NCI-H460 (cell line): ENCODE measurements around the gene C6orf163. TPM values are rescaled to one million over a fixed set of nuclear protein-coding genes. Genes with fewer than 3 reads are reported as not detected.

ENCODE experiments used
- DNase-seq: peaks from one replicate; pipeline ENCODE4 v3.0.0-alpha.2; 2016; ENCODE audit warnings: low read depth; ENCODE audit errors: extremely low read depth
- total RNA-seq: library from RNA; depleted of rRNA; stranded (reverse); fragments of >200 nt; shearing (Covaris generic); gene quantifications from 2 replicates; pipeline ENCODE4 v1.2.3, GENCODE V29; 2014

The C6orf163 gene
- total RNA-seq, 1 experiment from 2014 or later, result 2.0 TPM

- no peak for DNase-seq
Measured at GRCh38 chr6:87351583-87351982, 7.0 kb downstream of the C6orf163 start.

GRCh38 chr6:87356181-87356580, 11.6 kb downstream of the C6orf163 start:
- no peak for DNase-seq

- no peak for DNase-seq
Measured at GRCh38 chr6:87357479-87358196, 13.0 kb downstream of the C6orf163 start.

GRCh38 chr6:87364602-87365252, 20.1 kb downstream of the C6orf163 start:
- DNase-seq, result no peak

GRCh38 chr6:87366072-87366827, 21.6 kb downstream of the C6orf163 start:
- no peak for DNase-seq

- DNase-seq, result no peak
Measured at GRCh38 chr6:87366899-87367298, 22.3 kb downstream of the C6orf163 start.

- no peak for DNase-seq
Measured at GRCh38 chr6:87373377-87373776, 28.8 kb downstream of the C6orf163 start.

GRCh38 chr6:87375315-87375714, 30.7 kb downstream of the C6orf163 start:
- no peak for DNase-seq

GRCh38 chr6:87376643-87377042, 32.0 kb downstream of the C6orf163 start:
- no peak for DNase-seq

GRCh38 chr6:87378947-87379346, 34.3 kb downstream of the C6orf163 start:
- no peak for DNase-seq

- no peak for DNase-seq
Measured at GRCh38 chr6:87382861-87383260, 38.2 kb downstream of the C6orf163 start.

GRCh38 chr6:87384038-87384437, 39.4 kb downstream of the C6orf163 start:
- no peak for DNase-seq

GRCh38 chr6:87384449-87384848, 39.8 kb downstream of the C6orf163 start:
- no peak for DNase-seq

GRCh38 chr6:87391334-87391733, 46.7 kb downstream of the C6orf163 start:
- peak; percentile 26 for DNase-seq

- DNase-seq, result peak; percentile 33
Measured at GRCh38 chr6:87393026-87393622, 48.5 kb downstream of the C6orf163 start.

- no peak for DNase-seq
Measured at GRCh38 chr6:87395431-87395830, 50.8 kb downstream of the C6orf163 start.

- DNase-seq, result no peak
Measured at GRCh38 chr6:87396595-87397392, 52.2 kb downstream of the C6orf163 start.

GRCh38 chr6:87397656-87398055, 53.0 kb downstream of the C6orf163 start:
- DNase-seq, result no peak

- DNase-seq, result no peak
Measured at GRCh38 chr6:87401832-87402231, 57.2 kb downstream of the C6orf163 start.

- peak; percentile 1 for DNase-seq
Measured at GRCh38 chr6:87407561-87407900, 62.9 kb downstream of the C6orf163 start.
